ENCODE results near the gene SRPK3. TPM values are rescaled to one million over a fixed set of nuclear protein-coding genes. Genes with fewer than 3 reads are reported as not detected.
"Not testable (repeated sequence)": the region's sequence is repeated elsewhere in the genome, so short reads cannot be mapped to it uniquely, and the experiment has no call there.

SRPK3 gene
- total RNA-seq, 2 donors from 2014 or later: not detected

DNA sequence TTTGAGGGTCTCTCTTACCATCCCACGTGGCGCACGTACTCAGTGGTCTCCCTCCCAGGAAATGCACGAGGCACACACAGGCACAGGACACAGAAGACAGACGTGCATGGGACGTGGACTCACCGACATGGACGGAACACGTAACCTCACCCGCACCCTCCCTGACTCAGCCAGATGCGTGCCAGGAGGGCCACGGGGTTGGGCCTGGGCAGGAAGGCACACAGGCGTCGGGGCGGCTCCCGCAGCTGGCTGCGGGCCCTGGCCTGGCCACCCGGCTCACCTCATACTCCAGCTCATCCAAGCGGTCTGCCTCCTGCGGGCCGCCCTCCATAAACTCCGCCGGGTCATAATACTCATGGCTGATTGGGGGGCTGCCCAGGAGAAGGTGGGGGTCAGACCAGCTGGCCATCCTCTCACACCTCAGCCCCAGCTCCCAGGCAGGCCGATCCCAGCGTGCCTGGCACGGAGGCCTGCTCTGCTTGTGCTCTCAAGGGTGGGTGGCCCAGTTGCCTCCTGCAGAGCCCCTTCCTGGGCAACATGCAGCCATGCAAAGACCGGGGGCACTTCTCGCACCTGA is 26.2 kb downstream of the SRPK3 start:
- no peaks in the 10 kb centered on the region for H3K36me3 Mint-ChIP-seq
- H3K27me3 Mint-ChIP-seq: peaks cover 0 to 2% of the 10 kb centered on the region in 2 donors
- ATAC-seq (no peak), DNase-seq (ENCODE audit: low spot score) (no peak)
- H3K9me3 Mint-ChIP-seq: no peaks in the 10 kb centered on the region
- no peak overlapping the region for H3K27ac Mint-ChIP-seq
- H3K4me1 Mint-ChIP-seq (ENCODE audit: low read depth in 2 of 2): peaks cover 0 to 8% of the 10 kb centered on the region in 2 donors
- no peak overlapping the region for H3K4me3 Mint-ChIP-seq

DNA sequence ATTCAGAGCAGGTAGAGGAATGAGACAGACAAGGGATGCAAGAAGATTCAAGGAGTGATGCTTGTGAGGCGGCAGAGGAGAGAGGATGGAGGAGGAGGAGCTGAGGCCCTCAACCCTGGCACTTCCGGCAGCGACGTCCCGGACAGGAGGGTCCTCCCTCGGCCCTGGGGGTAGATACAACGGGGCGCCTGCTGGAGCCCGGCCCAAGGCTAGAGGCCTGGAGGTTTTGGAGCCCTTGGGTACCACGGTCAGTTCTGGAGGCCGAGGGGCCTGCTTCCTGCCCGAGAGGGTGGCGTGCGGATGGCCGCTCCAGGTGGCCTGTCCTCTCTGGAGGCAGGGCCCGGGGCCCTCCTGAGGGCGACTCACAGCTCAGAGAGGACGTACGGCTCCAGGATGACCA is 27.1 kb downstream of the SRPK3 start:
- no peaks in the 10 kb centered on the region for H3K36me3 Mint-ChIP-seq
- ATAC-seq (no peak), DNase-seq (ENCODE audit: low spot score) (no peak)
- no peak overlapping the region for H3K27ac Mint-ChIP-seq
- no peak overlapping the region for H3K4me3 Mint-ChIP-seq
- H3K9me3 Mint-ChIP-seq: no peaks in the 10 kb centered on the region
- H3K27me3 Mint-ChIP-seq: peaks cover 0 to 3% of the 10 kb centered on the region in 2 donors
- H3K4me1 Mint-ChIP-seq (ENCODE audit: low read depth in 2 of 2): peaks cover 0 to 12% of the 10 kb centered on the region in 2 donors

DNA sequence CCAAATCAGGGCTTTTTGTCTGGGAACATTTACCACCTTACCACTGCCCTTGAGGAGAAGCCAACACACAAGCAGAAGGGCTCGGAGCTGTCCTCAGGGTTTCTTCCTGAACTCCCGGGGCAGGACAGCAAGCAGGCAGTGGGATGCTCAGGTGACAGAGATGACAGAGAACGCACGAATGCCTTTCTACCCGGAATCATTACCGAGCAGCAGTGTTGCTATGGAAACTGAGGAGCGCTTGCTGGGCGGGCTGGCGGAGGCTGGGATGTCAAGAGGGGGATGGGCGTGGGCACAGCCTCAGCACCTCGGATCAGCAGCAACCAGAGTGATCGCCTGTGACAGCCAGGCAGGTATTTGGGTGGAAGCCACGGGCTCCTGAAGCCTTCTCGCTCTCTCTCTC is 31.4 kb downstream of the SRPK3 start:
- Mint-ChIP-seq H3K4me1 (ENCODE audit: low read depth in 2 of 2) (peaks cover 17 to 29% of the 10 kb centered on the region in 2 donors), H3K4me3 (no peak overlapping the region), H3K27ac (no peak overlapping the region), H3K9me3 (no peaks in the 10 kb centered on the region), H3K36me3 (no peaks in the 10 kb centered on the region), H3K27me3 (peaks cover 0 to 9% of the 10 kb centered on the region in 2 donors)
- no peak for DNase-seq (ENCODE audit: low spot score)
- no peak for ATAC-seq

DNA sequence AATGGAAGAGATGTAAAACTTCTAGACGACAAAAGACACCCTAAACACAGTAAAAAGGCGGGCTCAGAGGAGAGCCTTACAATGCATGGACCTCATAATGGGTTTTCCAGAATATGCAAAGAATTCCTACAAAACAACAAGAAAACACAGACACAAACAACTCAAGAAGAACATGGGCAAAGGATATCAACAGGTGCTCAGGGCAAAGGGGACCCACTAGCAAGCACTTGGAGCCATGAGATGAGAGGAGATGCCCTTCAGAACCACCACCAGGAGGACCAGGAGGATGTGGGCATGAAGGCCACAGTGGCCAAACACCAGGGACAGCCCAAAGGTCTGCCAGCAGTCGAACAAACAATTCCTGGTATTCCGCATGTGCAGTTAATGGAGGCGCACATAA is 32.3 kb downstream of the SRPK3 start:
- Mint-ChIP-seq H3K36me3 (no peaks in the 10 kb centered on the region), H3K4me3 (no peak overlapping the region), H3K9me3 (no peaks in the 10 kb centered on the region), H3K4me1 (ENCODE audit: low read depth in 2 of 2) (peaks cover 21 to 30% of the 10 kb centered on the region in 2 donors), H3K27me3 (peaks cover 0 to 7% of the 10 kb centered on the region in 2 donors), H3K27ac (no peak overlapping the region)
- DNase-seq (ENCODE audit: low spot score) (no peak), ATAC-seq (no peak)

DNA sequence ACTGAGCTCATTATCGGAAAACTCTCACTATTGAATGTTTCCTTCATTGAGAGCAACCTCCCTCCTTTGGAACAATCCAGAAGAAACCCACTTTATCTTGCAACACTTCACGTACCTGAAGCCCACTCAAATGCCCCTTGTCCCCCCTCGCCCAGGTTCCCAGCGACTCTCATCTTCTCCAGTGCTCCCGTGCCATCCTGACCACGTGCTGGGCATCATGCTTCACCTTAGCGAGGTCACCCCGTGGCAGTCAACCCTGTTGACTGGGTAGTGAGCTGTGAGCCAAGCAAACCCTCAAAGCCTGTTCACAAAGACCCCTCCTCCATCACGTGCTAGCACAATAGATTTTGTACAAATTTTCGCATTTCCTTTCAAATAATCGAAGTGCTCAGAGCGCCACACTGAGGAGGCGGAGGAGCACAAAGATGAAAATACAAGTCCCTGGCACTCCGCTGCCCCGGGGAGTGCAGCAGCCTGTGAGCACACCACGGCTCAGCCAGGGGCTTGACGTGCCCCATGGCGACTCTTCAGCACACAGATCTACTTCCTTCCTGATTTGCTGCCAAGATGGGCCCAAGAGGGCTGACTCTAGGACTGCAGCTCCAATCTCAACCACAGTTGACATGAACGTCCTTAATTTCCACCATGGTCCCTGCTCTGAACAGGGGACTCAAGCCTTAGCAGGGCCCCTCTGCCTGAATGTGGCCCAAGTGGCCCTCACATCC is 33.9 kb downstream of the SRPK3 start:
- Mint-ChIP-seq H3K27ac (peak overlapping the region in 1 of 2 donors; percentile 16), H3K36me3 (no peaks in the 10 kb centered on the region), H3K4me1 (ENCODE audit: low read depth in 2 of 2) (peaks cover 21 to 33% of the 10 kb centered on the region in 2 donors), H3K4me3 (no peak overlapping the region), H3K27me3 (peaks cover 0 to 7% of the 10 kb centered on the region in 2 donors), H3K9me3 (no peaks in the 10 kb centered on the region)
- DNase-seq (ENCODE audit: low spot score): peak; percentile 52
- no peak for ATAC-seq

DNA sequence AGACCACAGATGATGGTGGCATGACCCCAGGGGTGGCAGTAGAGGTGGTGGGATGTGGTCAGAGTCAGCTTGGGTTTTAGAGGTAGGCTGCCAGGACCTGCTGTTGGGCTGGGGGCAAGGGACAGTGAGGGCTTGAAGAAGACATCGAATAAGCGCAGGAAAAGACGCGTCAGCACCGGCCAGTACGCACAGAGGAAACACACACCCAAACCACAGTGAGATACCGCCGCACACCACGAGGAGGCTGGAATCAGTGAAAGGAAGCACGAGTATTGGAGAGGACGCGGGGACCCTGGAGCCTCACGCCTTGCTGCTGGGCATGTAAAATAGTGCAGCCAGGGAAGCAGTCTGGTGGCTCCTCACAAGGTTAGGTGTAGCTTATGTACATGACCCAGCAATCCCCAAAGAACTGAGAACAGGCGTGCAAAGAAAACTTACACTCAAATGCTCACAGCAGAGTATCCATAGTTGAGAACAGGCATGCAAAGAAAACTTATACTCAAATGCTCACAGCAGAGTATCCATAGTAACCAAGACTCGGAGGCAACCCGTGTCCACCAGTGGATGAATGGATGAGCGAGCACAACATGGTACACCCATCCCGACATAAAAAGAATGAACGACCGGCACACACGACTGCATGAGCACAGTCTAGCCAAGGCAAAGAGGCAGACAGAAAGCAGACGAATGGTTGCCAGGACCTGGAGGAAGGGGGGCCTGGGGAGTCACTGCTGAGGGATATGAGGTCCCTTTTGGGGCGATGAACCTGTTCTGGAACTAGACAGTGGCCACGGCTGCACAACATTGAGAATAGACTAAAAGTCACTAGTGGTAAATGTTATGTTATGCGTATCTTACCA is 36.2 kb downstream of the SRPK3 start:
- Mint-ChIP-seq H3K4me3 (peak overlapping the region; percentile 73), H3K27me3 (peaks cover 0 to 7% of the 10 kb centered on the region in 2 donors), H3K36me3 (no peaks in the 10 kb centered on the region), H3K9me3 (no peaks in the 10 kb centered on the region), H3K27ac (no peak overlapping the region), H3K4me1 (ENCODE audit: low read depth in 2 of 2) (peaks cover 25 to 43% of the 10 kb centered on the region in 2 donors)
- DNase-seq (ENCODE audit: low spot score) (peak; percentile 71), ATAC-seq (peak; percentile 71 to 84)

DNA sequence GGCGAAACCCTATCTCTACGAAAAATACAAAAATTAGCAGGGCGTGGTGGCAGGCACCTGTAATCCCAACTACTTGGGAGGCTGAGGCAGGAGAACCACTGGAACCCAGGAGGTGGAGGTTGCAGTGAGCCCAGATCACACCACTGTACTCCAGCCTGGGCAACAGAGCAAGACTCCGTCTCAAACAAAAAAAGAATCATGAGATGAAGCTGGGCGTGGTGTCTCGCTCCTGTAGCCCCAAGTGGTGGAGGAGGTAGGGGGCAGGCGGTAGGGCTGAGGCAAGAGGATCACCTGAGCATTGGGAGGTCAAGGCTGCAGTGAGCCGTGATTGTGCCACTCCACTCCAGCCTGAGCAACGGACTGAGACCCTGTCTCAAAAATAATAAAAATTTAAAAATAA is 37.2 kb downstream of the SRPK3 start:
- H3K9me3 Mint-ChIP-seq; DNase-seq (ENCODE audit: low spot score); H3K27ac Mint-ChIP-seq; ATAC-seq; H3K36me3 Mint-ChIP-seq; H3K27me3 Mint-ChIP-seq: not testable (repeated sequence)
- Mint-ChIP-seq H3K4me1 (ENCODE audit: low read depth in 2 of 2) (peaks cover 33 to 46% of the 10 kb centered on the region in 2 donors), H3K4me3 (peak overlapping the region; percentile 41)

DNA sequence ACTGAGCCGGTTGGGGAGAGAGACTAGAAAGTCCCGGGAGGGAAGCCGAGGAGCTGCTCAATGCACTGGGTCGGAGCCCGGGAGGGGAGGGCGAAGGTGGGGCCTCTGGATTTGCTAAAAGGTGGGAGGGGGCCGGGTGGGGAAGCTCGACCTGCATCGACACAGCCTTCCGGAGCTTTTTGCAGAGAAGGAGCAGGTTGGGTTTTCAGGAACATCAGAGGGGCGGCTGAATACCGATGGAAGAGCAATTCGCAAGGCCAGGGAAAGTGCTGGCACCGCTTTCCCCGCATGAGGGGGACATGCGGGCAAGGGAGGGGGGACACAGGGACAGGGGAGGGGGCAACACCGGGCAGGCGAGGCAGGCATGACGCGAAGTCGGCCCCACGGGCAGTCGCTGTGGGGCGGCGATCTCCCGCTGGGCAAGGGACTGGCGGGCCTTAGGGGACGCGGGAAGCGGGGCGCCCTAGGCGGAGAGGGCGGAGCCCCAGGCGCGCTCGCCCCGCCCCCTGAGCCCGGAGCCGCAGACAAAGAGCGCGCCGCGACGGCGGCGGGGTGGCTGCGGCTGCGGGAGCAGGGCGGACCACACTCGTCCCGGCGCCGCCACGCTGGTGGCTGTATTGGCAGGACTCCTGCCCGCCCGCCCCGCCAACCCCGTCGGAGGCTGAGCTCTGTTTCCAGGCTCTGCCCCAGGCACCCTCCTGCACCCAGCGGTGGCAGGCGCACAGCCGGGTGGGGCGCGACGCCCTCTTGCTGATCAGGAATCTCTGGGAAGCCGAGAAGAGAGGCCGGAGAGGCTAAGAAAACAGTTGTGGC is 37.9 kb downstream of the SRPK3 start:
- no peak for DNase-seq (ENCODE audit: low spot score)
- no peak overlapping the region for H3K27ac Mint-ChIP-seq
- peak overlapping the region; percentile 42 for H3K4me3 Mint-ChIP-seq
- peaks cover 33 to 47% of the 10 kb centered on the region in 2 donors for H3K4me1 Mint-ChIP-seq (ENCODE audit: low read depth in 2 of 2)
- H3K36me3 Mint-ChIP-seq: no peaks in the 10 kb centered on the region
- ATAC-seq: peak; percentile 84 to 89
- no peaks in the 10 kb centered on the region for H3K9me3 Mint-ChIP-seq
- peaks cover 0 to 4% of the 10 kb centered on the region in 2 donors for H3K27me3 Mint-ChIP-seq

DNA sequence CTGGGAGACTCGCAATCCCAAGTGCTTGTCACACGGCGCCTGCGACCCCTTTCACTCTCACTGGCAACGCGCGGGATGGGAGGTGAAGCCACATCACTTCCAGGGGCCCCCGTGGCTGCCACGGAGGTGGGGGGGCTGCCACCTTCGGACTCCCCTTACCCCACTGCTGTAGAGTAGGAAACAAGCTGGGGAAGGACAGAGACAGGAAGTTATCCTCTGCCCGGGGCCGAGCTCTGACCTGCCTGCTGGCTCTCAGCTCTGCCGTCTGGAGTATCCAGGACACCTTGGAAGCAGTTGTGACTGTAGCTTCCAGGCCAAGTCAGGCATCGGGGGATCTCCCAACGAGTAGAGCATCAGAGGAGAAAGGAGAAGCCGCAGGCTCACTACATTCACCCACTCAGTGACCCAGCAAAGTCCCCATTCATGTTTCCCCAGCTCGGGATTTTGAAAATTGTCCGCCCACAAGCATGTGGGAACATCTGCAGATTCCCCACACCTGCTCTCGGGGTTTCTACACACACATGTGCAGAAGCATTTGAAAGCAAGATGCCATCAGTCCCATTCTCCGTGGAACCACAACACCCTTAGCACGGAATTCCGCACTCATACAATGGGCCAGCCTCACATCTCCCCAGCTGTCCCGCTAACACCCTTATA is 38.7 kb downstream of the SRPK3 start:
- DNase-seq (ENCODE audit: low spot score) (no peak), ATAC-seq (no peak)
- Mint-ChIP-seq H3K36me3 (no peaks in the 10 kb centered on the region), H3K27me3 (peaks cover 0 to 3% of the 10 kb centered on the region in 2 donors), H3K27ac (no peak overlapping the region), H3K4me1 (ENCODE audit: low read depth in 2 of 2) (peaks cover 32 to 52% of the 10 kb centered on the region in 2 donors), H3K4me3 (peak overlapping the region; percentile 42), H3K9me3 (no peaks in the 10 kb centered on the region)

DNA sequence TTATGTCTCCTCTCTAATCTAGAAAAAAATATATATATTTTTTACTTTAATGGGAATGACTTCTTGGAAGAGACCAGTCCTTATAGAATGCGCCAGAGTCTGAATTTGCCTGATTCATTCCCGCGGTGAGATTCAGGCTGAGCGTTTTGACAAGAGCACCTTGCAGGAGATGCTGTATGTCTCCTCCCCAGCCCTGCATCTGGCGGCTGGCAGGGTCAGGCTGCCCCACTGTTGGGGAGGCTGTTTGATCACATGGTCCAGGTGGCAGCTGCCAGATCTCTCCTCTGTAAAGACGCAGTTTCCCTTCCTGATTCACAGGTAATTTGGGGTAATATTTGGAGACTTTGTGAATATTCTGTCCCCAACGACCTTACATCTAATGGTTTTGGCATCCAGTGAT is 39.8 kb downstream of the SRPK3 start:
- ATAC-seq (no peak), DNase-seq (ENCODE audit: low spot score) (no peak)
- H3K9me3 Mint-ChIP-seq: no peaks in the 10 kb centered on the region
- H3K27ac Mint-ChIP-seq: no peak overlapping the region
- peaks cover 26 to 48% of the 10 kb centered on the region in 2 donors for H3K4me1 Mint-ChIP-seq (ENCODE audit: low read depth in 2 of 2)
- H3K27me3 Mint-ChIP-seq: no peaks in the 10 kb centered on the region
- H3K4me3 Mint-ChIP-seq: no peak overlapping the region
- no peaks in the 10 kb centered on the region for H3K36me3 Mint-ChIP-seq

DNA sequence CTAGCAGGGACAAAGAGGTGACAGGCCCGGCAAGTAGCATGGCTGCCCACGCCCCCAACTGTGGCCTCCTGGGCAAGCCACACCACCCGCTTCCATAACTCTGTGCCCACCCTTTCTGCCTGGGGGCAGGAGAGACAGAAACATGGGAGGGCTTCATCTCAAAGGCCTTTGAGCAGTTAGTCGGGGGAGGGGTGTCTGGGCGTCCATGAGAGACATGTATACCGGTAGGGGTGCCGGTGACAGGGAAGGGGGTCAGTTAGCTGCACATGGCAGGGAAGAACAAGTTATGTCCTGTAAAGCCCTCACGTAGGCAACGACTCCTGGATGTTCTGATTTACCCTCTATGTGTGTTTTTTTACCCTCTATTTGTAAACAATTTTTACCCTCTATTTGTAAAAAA is 40.2 kb downstream of the SRPK3 start:
- ATAC-seq (no peak), DNase-seq (ENCODE audit: low spot score) (no peak)
- peak overlapping the region in 1 of 2 donors; percentile 50 for H3K27ac Mint-ChIP-seq
- no peaks in the 10 kb centered on the region for H3K27me3 Mint-ChIP-seq
- no peaks in the 10 kb centered on the region for H3K9me3 Mint-ChIP-seq
- peaks cover 28 to 50% of the 10 kb centered on the region in 2 donors for H3K4me1 Mint-ChIP-seq (ENCODE audit: low read depth in 2 of 2)
- H3K4me3 Mint-ChIP-seq: no peak overlapping the region
- H3K36me3 Mint-ChIP-seq: no peaks in the 10 kb centered on the region

DNA sequence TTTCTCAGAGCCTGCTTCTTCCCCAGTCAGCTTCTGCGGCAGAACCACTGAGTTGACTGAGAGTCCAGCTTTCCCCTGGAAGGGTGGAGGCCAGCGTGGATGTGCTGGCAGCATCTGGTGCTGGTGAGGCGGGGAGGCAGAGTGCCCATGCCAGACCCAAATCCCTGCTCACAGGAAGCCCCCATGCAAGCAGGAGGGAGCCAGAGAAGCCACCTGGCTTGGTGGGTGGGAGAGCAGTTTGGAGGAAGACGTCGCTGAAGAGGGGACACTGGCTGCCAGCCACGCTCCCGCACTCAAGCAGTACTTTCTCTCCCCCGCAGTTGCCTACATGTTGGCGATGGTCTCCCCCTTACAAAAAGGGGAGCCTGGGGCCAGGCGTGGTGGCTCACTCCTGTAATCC is 43.5 kb downstream of the SRPK3 start:
- DNase-seq (ENCODE audit: low spot score) (no peak), ATAC-seq (no peak)
- Mint-ChIP-seq H3K27me3 (peaks cover 0 to 5% of the 10 kb centered on the region in 2 donors), H3K27ac (no peak overlapping the region), H3K4me1 (ENCODE audit: low read depth in 2 of 2) (peaks cover 28 to 44% of the 10 kb centered on the region in 2 donors), H3K36me3 (no peaks in the 10 kb centered on the region), H3K9me3 (no peaks in the 10 kb centered on the region), H3K4me3 (no peak overlapping the region)

DNA sequence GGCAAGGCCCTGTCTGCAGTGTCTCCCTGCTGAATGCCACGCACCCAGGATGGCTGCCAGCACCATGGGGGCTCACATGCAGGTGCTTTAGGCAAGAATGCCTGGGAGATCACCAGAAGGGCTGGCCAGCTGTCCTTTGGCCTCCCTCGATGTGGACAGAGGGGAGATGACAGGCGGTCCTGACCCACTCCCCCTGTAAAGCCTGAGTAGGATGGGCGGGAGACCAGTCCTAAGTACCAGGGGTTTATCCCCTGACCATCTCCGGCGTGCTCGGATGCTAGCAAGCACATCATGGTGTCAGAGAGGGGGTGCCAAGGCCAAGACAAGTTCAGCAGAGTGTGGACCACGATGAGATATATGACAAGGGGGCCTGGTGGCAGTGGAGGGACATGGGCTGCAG is 44.2 kb downstream of the SRPK3 start:
- Mint-ChIP-seq H3K36me3 (no peaks in the 10 kb centered on the region), H3K9me3 (no peaks in the 10 kb centered on the region), H3K27ac (no peak overlapping the region)

More for the DNA sequence above, 44.2 kb downstream of the SRPK3 start:
- DNase-seq (ENCODE audit: low spot score) (no peak), ATAC-seq (no peak)
- Mint-ChIP-seq H3K4me3 (no peak overlapping the region), H3K4me1 (ENCODE audit: low read depth in 2 of 2) (peaks cover 28 to 44% of the 10 kb centered on the region in 2 donors), H3K27me3 (peaks cover 0 to 5% of the 10 kb centered on the region in 2 donors)

Measured in natural killer cell treated with Interleukin-12 subunit alpha and Interleukin-12 subunit beta and Interleukin-15 and Interleukin-18, amount 100 ng/mL, for 72 hours (primary cell).